Caco-2 (cell line): Measurements from ENCODE around the gene THRB. TPM values are rescaled to one million over a fixed set of nuclear protein-coding genes. Genes with fewer than 3 reads are reported as not detected.

Experiments
- BruUV-seq: library from RNA; stranded (reverse); fragments of 400-500 nt; replicated peaks from 2 replicates; lab custom pipeline; 2021; lab: Mats Ljungman, UMichigan
- CTCF ChIA-PET: fragments of 300-600 bp; sonication (Branson Sonifier 250); formaldehyde crosslinking; loops from one replicate; lab custom pipeline; 2022; ENCODE audit warnings: antibody characterized with exemption; lab: Charles Lee
- POLR2A ChIA-PET: fragments of 300-600 bp; sonication (Branson Sonifier 250); formaldehyde crosslinking; loops from one replicate; lab custom pipeline; 2022; ENCODE audit warnings: antibody characterized with exemption; lab: Charles Lee
- DNase-seq, 2 experiments: peaks; one replicate each; pipeline versions ENCODE4 v3.0.0 to v3.0.0-alpha.2; 2020 to 2022
- H3K27me3 ChIP-seq: replicated peaks from 2 replicates; pipeline ENCODE4 v1.6.0; 2011; ENCODE audit warnings: low read length; ENCODE audit not compliant: control insufficient read depth, insufficient read depth
- H3K36me3 ChIP-seq: 2 replicates; pipeline ENCODE4 v1.5.1; 2011; ENCODE audit warnings: low read length; ENCODE audit not compliant: control insufficient read depth, insufficient read depth
- H3K4me1 ChIP-seq: fragments of 250-450 bp; sonication (Bioruptor Pico); 2 replicates; pipeline ENCODE4 v1.5.1; 2020; ENCODE audit warnings: mild to moderate bottlenecking
- H3K4me3 ChIP-seq: 2 replicates; pipeline ENCODE4 v1.5.1; 2011; ENCODE audit warnings: low read depth, mild to moderate bottlenecking, control low read depth, low read length
- H3K9me3 ChIP-seq: fragments of 250-450 bp; sonication (Bioruptor Pico); 2 replicates; pipeline ENCODE4 v1.5.1; 2020; ENCODE audit warnings: mild to moderate bottlenecking, moderate library complexity
- H3K27ac Mint-ChIP-seq: one replicate; pipeline ENCODE4 v1.8.0; 2022; ENCODE audit warnings: mixed read lengths; ENCODE audit not compliant: unreplicated experiment
- H3K27me3 Mint-ChIP-seq: one replicate; pipeline ENCODE4 v1.8.0; 2022; ENCODE audit warnings: mixed read lengths; ENCODE audit not compliant: insufficient read depth, unreplicated experiment
- H3K36me3 Mint-ChIP-seq: one replicate; pipeline ENCODE4 v1.8.0; 2022; ENCODE audit warnings: mild to moderate bottlenecking, mixed read lengths; ENCODE audit not compliant: insufficient read depth, unreplicated experiment
- H3K4me1 Mint-ChIP-seq: one replicate; pipeline ENCODE4 v1.8.0; 2022; ENCODE audit warnings: low read depth, mixed read lengths; ENCODE audit not compliant: unreplicated experiment
- H3K4me3 Mint-ChIP-seq: one replicate; pipeline ENCODE4 v1.8.0; 2022; ENCODE audit warnings: mild to moderate bottlenecking, moderate library complexity, mixed read lengths; ENCODE audit not compliant: unreplicated experiment
- H3K9me3 Mint-ChIP-seq: one replicate; pipeline ENCODE4 v1.8.0; 2022; ENCODE audit warnings: mixed read lengths; ENCODE audit not compliant: unreplicated experiment
- intact Hi-C: fragments of 100-400 bp; cut with micrococcal nuclease; formaldehyde crosslinking; loops from one replicate; pipeline ENCODE4 v1.10.0; 2022; ENCODE audit not compliant: unreplicated experiment
- total RNA-seq: library from RNA; stranded (reverse); gene quantifications from 2 replicates; pipeline ENCODE4 v1.2.3, GENCODE V29; 2022
- TF ChIP-seq, protein P1 (sequence below), 2 experiments: fragments of 200-600 bp in 1 of 2; IDR thresholded peaks; 1 replicate in 1 of 2; 2 replicates in 1 of 2; pipeline versions ENCODE4 v1.5.1 to v1.8.0; 2011 to 2022; ENCODE audit warnings: antibody characterized with exemption in 1 of 2, control low read depth in 1 of 2, inconsistent platforms in 1 of 2, low read depth in 1 of 2, low read length in 1 of 2, mild to moderate bottlenecking in 1 of 2, moderate library complexity in 1 of 2; ENCODE audit not compliant: insufficient read depth in 1 of 2, severe bottlenecking in 1 of 2, unreplicated experiment in 1 of 2

THRB gene
- total RNA-seq, 1 experiment from 2014 or later: 19.4 TPM

GRCh38 chr3:24161841-24162240, 332.8 kb downstream of the THRB start:
- Mint-ChIP-seq H3K4me3 (no peak overlapping the region), H3K27me3 (no peaks in the 10 kb centered on the region), H3K36me3 (no peaks in the 10 kb centered on the region), H3K9me3 (no peaks in the 10 kb centered on the region), H3K4me1 (peaks cover 4% of the 10 kb centered on the region), H3K27ac (no peak overlapping the region)
- no TSS peak for BruUV-seq
- Histone ChIP-seq H3K9me3 (no peaks in the 10 kb centered on the region), H3K36me3 (no peaks in the 10 kb centered on the region), H3K4me1 (no peaks in the 10 kb centered on the region), H3K27me3 (no peaks in the 10 kb centered on the region), H3K4me3 (no peak overlapping the region)
- intact Hi-C loops: no loop called here
- TF ChIP-seq, protein P1, sequence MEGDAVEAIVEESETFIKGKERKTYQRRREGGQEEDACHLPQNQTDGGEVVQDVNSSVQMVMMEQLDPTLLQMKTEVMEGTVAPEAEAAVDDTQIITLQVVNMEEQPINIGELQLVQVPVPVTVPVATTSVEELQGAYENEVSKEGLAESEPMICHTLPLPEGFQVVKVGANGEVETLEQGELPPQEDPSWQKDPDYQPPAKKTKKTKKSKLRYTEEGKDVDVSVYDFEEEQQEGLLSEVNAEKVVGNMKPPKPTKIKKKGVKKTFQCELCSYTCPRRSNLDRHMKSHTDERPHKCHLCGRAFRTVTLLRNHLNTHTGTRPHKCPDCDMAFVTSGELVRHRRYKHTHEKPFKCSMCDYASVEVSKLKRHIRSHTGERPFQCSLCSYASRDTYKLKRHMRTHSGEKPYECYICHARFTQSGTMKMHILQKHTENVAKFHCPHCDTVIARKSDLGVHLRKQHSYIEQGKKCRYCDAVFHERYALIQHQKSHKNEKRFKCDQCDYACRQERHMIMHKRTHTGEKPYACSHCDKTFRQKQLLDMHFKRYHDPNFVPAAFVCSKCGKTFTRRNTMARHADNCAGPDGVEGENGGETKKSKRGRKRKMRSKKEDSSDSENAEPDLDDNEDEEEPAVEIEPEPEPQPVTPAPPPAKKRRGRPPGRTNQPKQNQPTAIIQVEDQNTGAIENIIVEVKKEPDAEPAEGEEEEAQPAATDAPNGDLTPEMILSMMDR (IDR thresholded peaks at IDR 0.05; ENCODE audit: insufficient read depth in 1 of 2, low read depth in 1 of 2, low read length in 1 of 2, severe bottlenecking in 1 of 2, unreplicated experiment in 1 of 2): no peak
- ChIA-PET POLR2A (interaction anchor here (0.7 kb wide), 1 partner anchor 22 kb away, joined by 5 read pairs; no protein-coding TSS in a partner anchor), CTCF (interaction anchor here (0.7 kb wide), 1 partner anchor 518 kb away, joined by 4 read pairs; no protein-coding TSS in a partner anchor)
- DNase-seq: no peak

DNA sequence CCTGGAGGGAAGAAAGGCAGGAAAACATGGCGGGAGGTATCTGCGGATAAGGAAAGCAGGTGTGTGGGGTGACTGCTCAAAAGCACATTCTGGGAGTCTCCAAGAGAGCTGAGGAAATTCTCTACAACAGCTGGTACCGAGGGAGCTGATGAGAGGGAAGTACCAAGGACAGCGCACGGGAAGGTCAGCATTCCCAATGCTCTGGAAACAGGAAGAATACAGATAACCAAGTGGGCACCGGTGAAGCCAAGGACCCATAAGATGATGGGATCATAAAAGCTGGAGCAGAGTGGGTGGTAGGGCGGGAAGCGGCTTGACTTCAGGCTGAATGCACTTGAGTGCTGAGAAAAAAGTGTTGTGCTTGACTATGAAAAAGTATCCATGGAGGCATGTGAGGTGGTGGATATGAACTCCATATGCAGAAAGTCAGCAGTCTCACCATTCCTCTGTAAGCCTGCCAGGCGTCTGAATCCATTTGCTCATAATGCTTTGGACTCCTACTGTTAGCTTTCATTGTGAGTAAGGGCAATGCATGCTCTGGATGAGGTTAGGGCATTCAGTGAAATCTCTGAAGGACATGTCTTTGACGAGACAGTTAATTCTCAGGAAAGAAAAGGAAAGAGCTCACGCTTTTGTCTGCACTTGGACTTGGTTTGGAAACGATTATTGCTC, 334.1 kb downstream of the THRB start:
- POLR2A ChIA-PET: no interaction called here
- H3K4me1 Mint-ChIP-seq: peaks cover 5% of the 10 kb centered on the region

GRCh38 chr3:24158761-24159454, 335.7 kb downstream of the THRB start:
- H3K4me3 ChIP-seq: no peak overlapping the region
- Mint-ChIP-seq H3K4me1 (peaks cover 13% of the 10 kb centered on the region), H3K36me3 (no peaks in the 10 kb centered on the region), H3K4me3 (no peak overlapping the region), H3K27ac (no peak overlapping the region), H3K27me3 (no peaks in the 10 kb centered on the region), H3K9me3 (no peaks in the 10 kb centered on the region)
- intact Hi-C loops: no loop called here
- TF ChIP-seq, protein P1 (IDR thresholded peaks at IDR 0.05; ENCODE audit: insufficient read depth in 1 of 2, low read depth in 1 of 2, low read length in 1 of 2, severe bottlenecking in 1 of 2, unreplicated experiment in 1 of 2): no peak
- POLR2A ChIA-PET: no interaction called here
- no TSS peak for BruUV-seq
- no peak for DNase-seq
- H3K4me1 ChIP-seq: peaks cover 15% of the 10 kb centered on the region
- H3K9me3 ChIP-seq: no peaks in the 10 kb centered on the region
- no peaks in the 10 kb centered on the region for H3K36me3 ChIP-seq
- no peaks in the 10 kb centered on the region for H3K27me3 ChIP-seq
- CTCF ChIA-PET: no interaction called here

More for the DNA sequence above, 334.1 kb downstream of the THRB start:
- Mint-ChIP-seq H3K36me3 (no peaks in the 10 kb centered on the region), H3K4me3 (no peak overlapping the region), H3K27me3 (no peaks in the 10 kb centered on the region), H3K9me3 (no peaks in the 10 kb centered on the region), H3K27ac (no peak overlapping the region)
- intact Hi-C loops: no loop called here
- Histone ChIP-seq H3K9me3 (no peaks in the 10 kb centered on the region), H3K4me3 (no peak overlapping the region), H3K36me3 (no peaks in the 10 kb centered on the region), H3K4me1 (no peaks in the 10 kb centered on the region), H3K27me3 (no peaks in the 10 kb centered on the region)
- CTCF ChIA-PET: no interaction called here
- TF ChIP-seq, protein P1 (IDR thresholded peaks at IDR 0.05; ENCODE audit: insufficient read depth in 1 of 2, low read depth in 1 of 2, low read length in 1 of 2, severe bottlenecking in 1 of 2, unreplicated experiment in 1 of 2): no peak
- peak in 1 of 2 experiments; percentile 14 for DNase-seq
- no TSS peak for BruUV-seq
